GM12892 (cell line): Measurements from ENCODE around the gene RAB6B.

Experiments used
- POLR2A ChIP-seq: IDR thresholded peaks from 2 replicates; pipeline ENCODE4 v1.6.1; 2011; ENCODE audit warnings: low read depth, low read length, control low read depth
- POLR2AphosphoS5 ChIP-seq: IDR thresholded peaks from 2 replicates; pipeline ENCODE4 v1.6.1; 2011; ENCODE audit warnings: low read depth, low read length, control low read depth
- TAF1 ChIP-seq: IDR thresholded peaks from 2 replicates; pipeline ENCODE4 v1.6.1; 2011; ENCODE audit warnings: low read depth, mild to moderate bottlenecking, control low read depth, low read length, borderline replicate concordance

GRCh38 chr3:133874344-133874743, 21.3 kb downstream of the RAB6B start:
- TF ChIP-seq POLR2A (no peak), POLR2AphosphoS5 (no peak), TAF1 (no peak)
